GM20000 (cell line): ENCODE measurements around the gene ZCCHC24.

Experiments
- DNase-seq: peaks from one replicate; pipeline ENCODE4 v3.0.0; 2012; ENCODE audit warnings: low spot score
- TF ChIP-seq, protein P1 (sequence below): IDR thresholded peaks from 2 replicates; pipeline ENCODE4 v1.5.1; 2012; ENCODE audit warnings: mild to moderate bottlenecking, control low read depth; ENCODE audit errors: extremely low read depth, missing control alignments

Gene ZCCHC24

GRCh38 chr10:79382491-79382941, 62.9 kb downstream of the ZCCHC24 start:
- TF ChIP-seq, protein P1, sequence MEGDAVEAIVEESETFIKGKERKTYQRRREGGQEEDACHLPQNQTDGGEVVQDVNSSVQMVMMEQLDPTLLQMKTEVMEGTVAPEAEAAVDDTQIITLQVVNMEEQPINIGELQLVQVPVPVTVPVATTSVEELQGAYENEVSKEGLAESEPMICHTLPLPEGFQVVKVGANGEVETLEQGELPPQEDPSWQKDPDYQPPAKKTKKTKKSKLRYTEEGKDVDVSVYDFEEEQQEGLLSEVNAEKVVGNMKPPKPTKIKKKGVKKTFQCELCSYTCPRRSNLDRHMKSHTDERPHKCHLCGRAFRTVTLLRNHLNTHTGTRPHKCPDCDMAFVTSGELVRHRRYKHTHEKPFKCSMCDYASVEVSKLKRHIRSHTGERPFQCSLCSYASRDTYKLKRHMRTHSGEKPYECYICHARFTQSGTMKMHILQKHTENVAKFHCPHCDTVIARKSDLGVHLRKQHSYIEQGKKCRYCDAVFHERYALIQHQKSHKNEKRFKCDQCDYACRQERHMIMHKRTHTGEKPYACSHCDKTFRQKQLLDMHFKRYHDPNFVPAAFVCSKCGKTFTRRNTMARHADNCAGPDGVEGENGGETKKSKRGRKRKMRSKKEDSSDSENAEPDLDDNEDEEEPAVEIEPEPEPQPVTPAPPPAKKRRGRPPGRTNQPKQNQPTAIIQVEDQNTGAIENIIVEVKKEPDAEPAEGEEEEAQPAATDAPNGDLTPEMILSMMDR = no peak
- peak; percentile 9 for DNase-seq

GRCh38 chr10:79381804-79382221, 63.6 kb downstream of the ZCCHC24 start:
- DNase-seq = peak; percentile 6
- TF ChIP-seq, protein P1 = no peak

DNA sequence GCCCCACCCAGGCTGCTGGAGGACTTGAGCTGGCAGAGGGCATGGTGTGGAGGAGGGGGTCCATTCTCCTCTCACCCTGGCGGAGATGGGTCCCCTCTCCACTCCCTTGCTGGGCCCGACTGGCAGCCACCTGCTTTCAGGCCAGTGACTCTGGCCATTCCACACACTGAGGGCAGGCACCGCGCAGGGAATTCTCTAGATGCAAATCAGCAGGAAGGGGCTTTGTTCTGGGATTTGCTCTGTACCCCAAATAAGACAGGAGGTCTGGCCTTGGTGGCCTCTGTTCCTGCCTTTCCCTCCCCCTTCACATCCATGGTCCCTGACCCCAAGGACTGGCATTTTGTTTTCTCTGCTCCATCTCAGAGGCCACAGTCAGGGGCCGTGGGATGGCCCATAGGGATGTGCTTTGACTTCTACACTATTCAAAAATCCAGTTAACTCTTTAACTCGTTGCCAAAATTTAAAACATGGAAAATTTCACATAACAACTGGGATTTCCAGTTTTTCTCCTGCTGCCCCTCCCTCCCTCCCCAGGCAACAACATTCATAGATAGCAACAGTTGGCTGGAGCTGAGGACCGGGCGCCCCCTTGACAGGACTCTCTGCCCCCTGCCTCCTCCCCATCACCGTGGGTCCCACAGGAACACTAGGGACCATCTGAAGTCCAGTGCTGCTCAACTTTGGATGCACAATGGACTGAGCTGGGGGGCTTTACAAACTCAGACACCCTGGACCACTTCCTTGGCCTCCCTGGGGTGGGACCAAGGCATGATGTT, 64.3 kb downstream of the ZCCHC24 start:
- TF ChIP-seq, protein P1 = no peak
- DNase-seq = peak; percentile 4

- peak; percentile 6 for DNase-seq
Measured at GRCh38 chr10:79380125-79380945, 65.1 kb downstream of the ZCCHC24 start.

DNA sequence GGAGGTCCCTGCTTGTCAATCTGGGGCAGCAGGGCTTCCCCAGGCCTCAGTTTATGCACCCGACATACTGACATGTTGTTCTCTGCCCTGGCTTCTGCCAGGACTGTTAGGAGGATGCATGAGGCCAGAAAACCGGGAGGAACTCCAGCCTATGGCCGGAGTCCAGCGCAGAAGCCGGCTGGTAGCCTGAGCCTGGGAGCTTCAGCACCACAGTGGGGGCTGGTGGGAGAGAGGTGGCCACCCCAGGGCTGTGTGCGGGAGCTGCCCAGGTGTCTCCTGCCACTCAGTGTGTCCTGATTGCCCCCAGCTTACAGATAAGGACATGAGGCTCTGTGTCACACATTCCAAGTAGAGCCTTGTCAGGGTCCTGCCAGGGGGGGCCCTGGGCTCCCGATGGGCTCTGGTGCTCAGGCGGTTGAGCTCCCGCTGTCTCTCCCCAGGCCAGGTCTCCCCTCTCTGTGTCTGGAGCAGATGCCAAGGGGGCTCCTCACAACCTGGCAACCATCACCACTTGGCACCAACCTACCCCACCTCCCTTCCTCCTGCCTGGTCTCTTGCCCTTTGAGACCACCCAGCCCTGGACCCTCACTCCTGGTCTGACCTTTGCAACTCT, 65.8 kb downstream of the ZCCHC24 start:
- DNase-seq = peak; percentile 11

More at GRCh38 chr10:79380125-79380945, 65.1 kb downstream of the ZCCHC24 start:
- TF ChIP-seq, protein P1 = no peak

DNA sequence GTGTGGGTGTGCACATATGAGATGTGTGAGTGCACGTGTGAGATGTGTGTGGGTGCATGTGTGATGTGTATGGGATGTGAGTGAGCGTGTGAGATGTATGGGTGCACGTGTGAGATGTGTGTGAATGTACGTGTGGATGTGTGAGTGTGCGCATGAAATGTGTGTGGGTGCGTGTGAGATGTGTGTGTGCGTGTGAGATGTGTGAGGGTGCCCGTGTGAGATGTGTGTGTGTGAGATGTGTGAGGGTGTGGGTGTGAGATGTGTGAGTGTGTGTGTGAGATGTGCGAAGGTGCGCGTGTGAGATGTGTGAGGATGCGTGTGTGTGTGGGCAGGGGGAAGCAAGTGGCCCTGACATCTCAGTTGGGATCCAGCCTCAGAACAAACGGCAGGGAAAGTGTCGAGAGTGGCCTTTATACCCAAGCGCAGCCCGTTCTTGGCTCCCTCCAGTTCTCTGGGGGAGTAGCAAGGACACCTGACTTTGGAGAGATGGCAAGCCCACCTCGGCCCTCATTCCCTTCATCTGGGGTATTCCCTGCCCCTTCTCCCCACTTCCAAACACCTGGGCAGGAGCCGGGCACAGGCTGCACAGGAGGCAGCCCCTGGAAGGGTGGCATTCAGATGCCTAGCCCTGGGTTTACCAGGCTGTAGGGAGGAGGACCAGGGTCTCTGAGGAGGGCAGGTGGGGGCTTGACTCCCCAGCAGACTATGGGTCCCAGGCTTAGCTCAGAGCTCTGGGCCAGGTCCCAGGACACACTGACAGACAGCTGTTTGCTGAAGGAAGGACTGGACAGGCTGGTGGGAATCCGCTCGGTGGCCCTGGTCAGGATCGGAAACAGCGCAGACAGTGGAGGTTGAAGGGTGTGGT, 66.5 kb downstream of the ZCCHC24 start:
- DNase-seq = peak; percentile 11
- TF ChIP-seq, protein P1 = no peak

More for the DNA sequence above, 65.8 kb downstream of the ZCCHC24 start:
- TF ChIP-seq, protein P1 = no peak
